ENCODE results near the gene NNT. TPM values are rescaled to one million over a fixed set of nuclear protein-coding genes. Genes with fewer than 3 reads are reported as not detected.

The NNT gene
- total and polyA plus RNA-seq, 2 donors from 2014 or later = 56.4 to 101 TPM

DNA sequence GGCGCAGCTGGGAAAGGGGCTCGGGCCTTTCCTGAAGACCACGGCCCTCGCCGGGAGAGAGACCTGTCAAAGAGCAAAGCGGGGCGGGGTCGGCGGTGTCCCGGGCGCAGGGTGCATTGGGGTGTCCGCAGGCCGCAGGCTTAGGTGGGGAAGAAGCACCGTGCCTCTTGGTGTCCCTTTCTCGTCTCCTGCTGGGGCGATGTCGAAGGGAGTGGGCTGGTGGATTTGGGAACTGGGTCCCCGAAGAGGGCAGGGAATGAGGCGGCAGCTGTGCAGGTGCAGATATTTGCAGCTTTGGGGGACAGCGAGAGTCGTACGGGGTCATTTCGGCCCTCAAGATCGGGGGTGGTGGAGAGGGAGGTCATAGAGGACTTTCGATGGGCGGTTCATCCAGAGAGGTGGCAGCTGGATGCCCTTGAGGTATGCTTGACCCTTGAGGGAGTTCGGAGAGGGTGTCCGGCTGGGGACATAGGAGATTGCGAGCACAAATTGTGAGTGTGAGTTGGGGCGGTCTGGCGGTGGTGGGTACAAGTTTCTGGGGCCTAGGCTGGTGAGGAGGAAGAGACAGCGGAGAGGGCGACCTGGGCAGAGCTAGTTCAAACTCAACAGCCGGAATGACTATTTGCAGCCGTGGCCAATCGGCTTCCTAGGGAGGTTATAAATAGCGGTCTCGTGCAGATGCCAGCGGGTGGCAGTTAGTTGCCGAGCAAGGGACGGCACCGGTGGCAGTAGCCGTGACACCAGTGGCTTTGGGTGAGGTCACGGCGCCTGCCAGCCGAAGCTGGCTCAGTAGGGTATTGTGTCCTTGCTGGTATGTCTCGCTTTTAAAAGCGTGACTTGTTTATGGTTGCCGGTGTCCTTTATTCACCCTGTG is 601 bp downstream of the NNT start:
- H3K9ac ChIP-seq (ENCODE audit: low read length in 3 of 3) = peak overlapping the region; percentile 74 to 98 (median 95)
- TF ChIP-seq, protein P1, sequence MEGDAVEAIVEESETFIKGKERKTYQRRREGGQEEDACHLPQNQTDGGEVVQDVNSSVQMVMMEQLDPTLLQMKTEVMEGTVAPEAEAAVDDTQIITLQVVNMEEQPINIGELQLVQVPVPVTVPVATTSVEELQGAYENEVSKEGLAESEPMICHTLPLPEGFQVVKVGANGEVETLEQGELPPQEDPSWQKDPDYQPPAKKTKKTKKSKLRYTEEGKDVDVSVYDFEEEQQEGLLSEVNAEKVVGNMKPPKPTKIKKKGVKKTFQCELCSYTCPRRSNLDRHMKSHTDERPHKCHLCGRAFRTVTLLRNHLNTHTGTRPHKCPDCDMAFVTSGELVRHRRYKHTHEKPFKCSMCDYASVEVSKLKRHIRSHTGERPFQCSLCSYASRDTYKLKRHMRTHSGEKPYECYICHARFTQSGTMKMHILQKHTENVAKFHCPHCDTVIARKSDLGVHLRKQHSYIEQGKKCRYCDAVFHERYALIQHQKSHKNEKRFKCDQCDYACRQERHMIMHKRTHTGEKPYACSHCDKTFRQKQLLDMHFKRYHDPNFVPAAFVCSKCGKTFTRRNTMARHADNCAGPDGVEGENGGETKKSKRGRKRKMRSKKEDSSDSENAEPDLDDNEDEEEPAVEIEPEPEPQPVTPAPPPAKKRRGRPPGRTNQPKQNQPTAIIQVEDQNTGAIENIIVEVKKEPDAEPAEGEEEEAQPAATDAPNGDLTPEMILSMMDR (IDR thresholded peaks at IDR 0.05; ENCODE audit: borderline replicate concordance, extremely low read depth, insufficient read depth) = no peak
- no peaks in the 10 kb centered on the region for H3K36me3 ChIP-seq (ENCODE audit: control insufficient read depth in 2 of 3, insufficient read depth in 3 of 3, low read length in 3 of 3)
- intact Hi-C loops (cut with DNase I) = no loop called here
- FAIRE-seq (no peak), DNase-seq (peak; percentile 64 to 88 (median 77))
- H3K4me1 ChIP-seq (ENCODE audit: control insufficient read depth in 2 of 3, insufficient read depth in 2 of 3, low read depth in 1 of 3, low read length in 3 of 3) = peaks cover 0 to 14% (median 3%) of the 10 kb centered on the region in 3 donors
- peak overlapping the region; percentile 93 to 94 for H3K27ac ChIP-seq (ENCODE audit: low read depth in 2 of 2, low read length in 2 of 2)
- H3K27me3 ChIP-seq (ENCODE audit: control insufficient read depth, insufficient read depth, low read length) = no peaks in the 10 kb centered on the region
- peak overlapping the region; percentile 84 to 97 (median 97) for H3K4me3 ChIP-seq (ENCODE audit: low read length in 3 of 3)
- no peaks in the 10 kb centered on the region for H3K9me3 ChIP-seq (ENCODE audit: control insufficient read depth in 2 of 3, insufficient read depth in 1 of 3, low read length in 3 of 3)

DNA sequence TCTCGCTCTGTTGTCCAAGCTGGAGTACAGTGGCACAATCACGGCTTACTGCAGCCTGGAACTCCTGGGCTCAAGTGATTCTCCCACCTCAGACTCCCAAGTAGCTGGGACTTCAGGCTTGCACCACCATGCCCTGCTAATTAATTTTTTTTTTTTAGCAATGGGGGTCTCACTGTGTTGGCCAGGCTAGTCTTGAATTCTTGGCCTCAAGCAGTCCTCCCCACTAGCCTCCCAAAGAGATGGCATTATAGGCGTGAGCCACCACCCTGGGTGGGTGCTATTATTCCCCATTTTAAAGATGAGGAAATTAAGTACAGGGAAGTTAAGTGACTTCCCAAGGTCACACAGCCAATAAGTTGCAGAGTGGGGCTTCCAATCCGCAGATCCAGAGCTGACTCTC is 1.7 kb downstream of the NNT start:
- H3K9me3 ChIP-seq (ENCODE audit: control insufficient read depth in 2 of 3, insufficient read depth in 1 of 3, low read length in 3 of 3) = no peaks in the 10 kb centered on the region
- DNase-seq = no peak
- peaks cover 0 to 7% (median 0%) of the 10 kb centered on the region in 3 donors for H3K36me3 ChIP-seq (ENCODE audit: control insufficient read depth in 2 of 3, insufficient read depth in 3 of 3, low read length in 3 of 3)
- no peaks in the 10 kb centered on the region for H3K27me3 ChIP-seq (ENCODE audit: control insufficient read depth, insufficient read depth, low read length)
- H3K4me1 ChIP-seq (ENCODE audit: control insufficient read depth in 2 of 3, insufficient read depth in 2 of 3, low read depth in 1 of 3, low read length in 3 of 3) = peaks cover 0 to 9% (median 3%) of the 10 kb centered on the region in 3 donors
- FAIRE-seq = no peak
- intact Hi-C loops (cut with DNase I) = no loop called here
- peak overlapping the region; percentile 71 to 94 for H3K27ac ChIP-seq (ENCODE audit: low read depth in 2 of 2, low read length in 2 of 2)
- peak overlapping the region in 1 of 3 donors; percentile 97 for H3K4me3 ChIP-seq (ENCODE audit: low read length in 3 of 3)
- TF ChIP-seq, protein P1 (IDR thresholded peaks at IDR 0.05; ENCODE audit: borderline replicate concordance, extremely low read depth, insufficient read depth) = no peak
- H3K9ac ChIP-seq (ENCODE audit: low read length in 3 of 3) = peak overlapping the region in 1 of 3 donors; percentile 98

DNA sequence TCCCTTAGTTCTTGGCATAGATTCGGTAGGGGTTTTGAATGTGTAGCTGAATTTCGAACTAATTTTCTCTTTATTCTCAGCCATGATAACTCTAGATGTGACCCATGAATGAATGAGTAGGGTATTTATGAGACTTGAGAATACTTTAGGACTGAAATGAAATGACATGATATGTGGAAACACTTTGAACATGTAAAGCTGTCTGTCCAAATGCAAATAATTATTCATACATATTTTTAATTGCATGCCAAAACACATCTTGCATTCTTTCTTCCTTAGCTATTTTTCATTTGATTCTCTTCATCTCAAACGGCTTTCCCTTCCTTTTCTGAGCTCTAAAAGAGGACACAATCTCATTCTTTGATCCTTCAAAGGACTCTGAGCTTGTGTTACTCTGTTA is 3.4 kb downstream of the NNT start:
- Histone ChIP-seq H3K27me3 (ENCODE audit: control insufficient read depth, insufficient read depth, low read length) (no peaks in the 10 kb centered on the region), H3K27ac (ENCODE audit: low read depth in 2 of 2, low read length in 2 of 2) (no peak overlapping the region), H3K9me3 (ENCODE audit: control insufficient read depth in 2 of 3, insufficient read depth in 1 of 3, low read length in 3 of 3) (no peaks in the 10 kb centered on the region), H3K9ac (ENCODE audit: low read length in 3 of 3) (no peak overlapping the region), H3K36me3 (ENCODE audit: control insufficient read depth in 2 of 3, insufficient read depth in 3 of 3, low read length in 3 of 3) (peaks cover 4 to 12% (median 7%) of the 10 kb centered on the region in 3 donors), H3K4me1 (ENCODE audit: control insufficient read depth in 2 of 3, insufficient read depth in 2 of 3, low read depth in 1 of 3, low read length in 3 of 3) (peaks cover 0 to 7% (median 3%) of the 10 kb centered on the region in 3 donors), H3K4me3 (ENCODE audit: low read length in 3 of 3) (no peak overlapping the region)
- FAIRE-seq (no peak), DNase-seq (no peak)
- intact Hi-C loops (cut with DNase I) = no loop called here
- TF ChIP-seq, protein P1 (IDR thresholded peaks at IDR 0.05; ENCODE audit: borderline replicate concordance, extremely low read depth, insufficient read depth) = no peak

Data from kidney (tissue), 14 donors.